Stimulated activated CD8-positive, alpha-beta memory T cell treated with anti-CD3 and anti-CD28 coated beads, Interleukin-4, amount 100 ng/mL, for 24 hours (primary cell): ENCODE data around the gene EHHADH.
"Not testable (repeated sequence)": the region's sequence is repeated elsewhere in the genome, so short reads cannot be mapped to it uniquely, and the experiment has no call there.

Experiments used
- DNase-seq: peaks from one replicate; pipeline ENCODE4 v3.0.0-alpha.2; 2020; ENCODE audit warnings: low read depth

EHHADH gene

DNA sequence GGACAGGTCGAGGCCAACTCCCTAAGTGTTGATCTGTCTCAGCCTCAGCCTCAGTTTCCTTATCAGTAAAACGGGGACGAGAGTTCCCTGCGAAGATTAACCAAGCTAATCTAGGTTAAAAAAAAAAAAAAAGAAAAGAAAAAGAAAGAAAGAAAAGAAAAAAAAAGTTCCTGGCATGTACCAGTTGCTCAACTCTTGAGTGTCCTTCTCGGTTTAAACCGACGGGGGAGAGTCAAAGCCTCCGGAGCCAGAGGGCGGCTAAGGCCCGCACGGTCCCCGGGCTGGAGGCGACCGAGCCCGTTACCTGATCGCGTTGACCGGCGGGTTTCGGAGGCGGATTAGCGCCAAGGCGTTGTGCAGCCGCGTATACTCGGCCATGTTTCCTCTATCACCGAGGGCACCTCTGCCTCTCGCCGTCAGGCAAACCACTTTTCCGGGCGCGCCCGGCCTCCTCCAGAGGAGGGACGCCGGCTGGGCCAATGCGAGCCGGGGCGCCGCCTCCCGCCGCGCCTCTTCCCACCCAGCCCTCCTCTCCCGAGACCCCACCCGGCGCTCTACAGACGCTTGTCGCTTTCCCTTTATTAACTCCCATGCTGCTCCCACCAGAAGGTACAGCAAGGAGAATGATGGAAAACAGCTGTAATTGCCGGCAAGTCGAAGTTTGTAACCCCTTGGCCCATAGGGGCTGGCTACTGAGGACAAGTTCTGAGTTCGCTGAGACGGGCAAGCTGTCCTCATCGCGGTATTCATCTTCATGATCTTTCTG is at the start of gene EHHADH:
Gene EHHADH, minus strand, starts transcription at position 405 of the 766 bp plus-strand sequence. Its CDS starts 27 bp downstream, at position 378.
- DNase-seq, result peak; percentile 54

DNA sequence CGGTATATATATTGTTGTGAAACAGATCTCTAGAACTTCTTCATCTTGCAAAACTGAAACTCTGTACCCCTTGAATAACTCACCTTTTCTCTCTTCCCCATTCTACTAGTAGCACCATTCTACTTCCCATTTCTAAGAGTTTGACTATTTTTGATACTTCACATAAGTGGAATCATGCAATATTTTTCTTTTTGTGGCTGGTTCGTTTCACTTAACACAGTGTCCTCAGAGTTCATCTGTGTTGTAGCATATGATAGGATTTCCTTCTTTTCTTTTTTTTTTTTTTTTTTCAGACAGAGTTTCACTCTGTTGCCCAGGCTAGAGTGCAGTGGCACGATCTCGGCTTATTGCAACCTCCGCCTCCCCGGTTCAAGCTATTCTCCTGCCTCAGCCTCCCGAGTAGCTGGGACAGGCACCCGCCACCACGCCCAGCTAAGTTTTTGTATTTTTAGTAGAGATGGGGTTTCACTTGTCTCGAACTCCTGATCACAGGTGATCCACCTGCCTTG is 46.1 kb upstream of the EHHADH start:
- not testable (repeated sequence) for DNase-seq

DNA sequence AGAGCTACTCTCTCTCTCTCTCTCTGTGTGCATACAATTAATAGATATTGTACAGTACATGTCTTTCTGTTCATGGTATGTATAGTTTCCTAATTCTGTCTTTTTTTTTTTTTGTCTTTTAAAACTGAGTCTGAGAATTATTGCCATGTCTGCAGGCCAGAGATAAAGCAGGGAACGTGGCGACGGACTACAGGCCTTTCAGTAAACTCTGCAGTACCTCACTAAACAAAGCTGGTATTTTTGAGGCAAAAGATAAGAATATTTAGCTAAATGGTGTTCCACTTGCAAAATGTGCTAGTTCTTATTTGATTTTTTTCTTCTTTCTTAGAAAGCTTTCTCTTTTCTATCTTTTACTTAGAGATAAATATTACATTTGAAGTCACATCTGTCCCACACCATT is 44.0 kb upstream of the EHHADH start:
- DNase-seq, result no peak

DNA sequence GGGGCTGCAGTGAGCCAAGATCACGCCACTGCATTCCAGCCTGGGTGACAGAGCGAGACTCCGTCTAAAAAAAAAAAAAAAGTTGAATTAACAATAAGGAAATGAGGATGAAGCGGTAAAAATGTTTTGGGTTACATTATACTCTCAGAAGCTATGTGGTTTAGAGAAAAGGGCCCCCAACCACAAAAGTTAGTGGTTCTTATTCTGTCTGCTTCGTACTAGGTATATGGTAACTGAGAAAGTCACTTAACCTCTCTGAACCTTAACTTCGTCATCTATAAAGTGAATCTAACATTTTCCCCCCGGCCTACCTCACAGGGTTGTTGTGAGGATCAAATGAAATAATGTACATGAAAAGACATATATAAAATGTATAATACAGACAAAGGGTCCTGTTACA is 38.4 kb upstream of the EHHADH start:
- DNase-seq, result no peak

DNA sequence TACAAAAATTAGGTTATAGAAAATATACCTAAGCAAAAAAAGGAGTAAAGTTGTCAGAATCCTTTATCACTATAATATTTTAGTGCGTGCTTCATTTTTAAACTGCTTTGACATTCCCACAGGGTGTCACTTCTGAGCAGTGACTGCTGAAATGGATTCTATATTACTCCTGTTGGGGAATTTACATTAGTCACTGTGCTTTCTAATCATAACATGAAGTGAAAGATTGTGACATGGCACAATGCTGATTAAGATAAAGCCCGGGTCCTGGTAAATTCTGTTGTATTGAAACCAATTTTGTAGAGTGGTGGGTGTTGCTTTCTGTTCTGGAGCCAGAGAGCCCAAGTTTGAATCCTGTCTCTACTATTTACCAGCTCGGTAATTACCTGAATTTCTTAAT is 36.4 kb upstream of the EHHADH start:
- no peak for DNase-seq

DNA sequence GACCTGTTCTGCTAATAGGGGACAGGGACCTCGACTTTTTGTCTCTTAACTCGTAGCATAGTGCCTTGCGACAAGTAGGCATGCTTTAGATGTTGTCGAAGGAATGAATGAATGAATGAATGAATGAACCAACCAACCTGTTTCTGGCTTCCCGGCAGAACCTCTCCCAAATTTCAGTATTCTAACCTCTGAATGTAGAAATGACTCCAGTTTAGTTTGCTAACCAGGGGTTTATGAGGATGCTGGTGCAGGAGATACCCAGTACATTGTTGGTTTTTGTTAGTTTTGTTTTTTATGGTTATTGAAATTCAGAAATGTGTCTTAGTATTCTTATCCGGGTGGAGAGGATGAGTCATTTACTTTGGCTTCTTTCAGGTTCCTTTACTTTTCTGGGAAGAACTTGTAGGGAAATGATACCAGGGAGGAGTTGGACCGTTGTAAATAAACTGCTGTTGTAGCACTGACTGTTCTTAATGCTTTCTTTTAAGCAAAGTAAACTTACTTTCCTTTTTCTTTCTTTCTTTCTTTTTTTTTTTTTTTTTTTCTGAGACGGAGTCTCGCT is 29.6 kb upstream of the EHHADH start:
- DNase-seq, result no peak

DNA sequence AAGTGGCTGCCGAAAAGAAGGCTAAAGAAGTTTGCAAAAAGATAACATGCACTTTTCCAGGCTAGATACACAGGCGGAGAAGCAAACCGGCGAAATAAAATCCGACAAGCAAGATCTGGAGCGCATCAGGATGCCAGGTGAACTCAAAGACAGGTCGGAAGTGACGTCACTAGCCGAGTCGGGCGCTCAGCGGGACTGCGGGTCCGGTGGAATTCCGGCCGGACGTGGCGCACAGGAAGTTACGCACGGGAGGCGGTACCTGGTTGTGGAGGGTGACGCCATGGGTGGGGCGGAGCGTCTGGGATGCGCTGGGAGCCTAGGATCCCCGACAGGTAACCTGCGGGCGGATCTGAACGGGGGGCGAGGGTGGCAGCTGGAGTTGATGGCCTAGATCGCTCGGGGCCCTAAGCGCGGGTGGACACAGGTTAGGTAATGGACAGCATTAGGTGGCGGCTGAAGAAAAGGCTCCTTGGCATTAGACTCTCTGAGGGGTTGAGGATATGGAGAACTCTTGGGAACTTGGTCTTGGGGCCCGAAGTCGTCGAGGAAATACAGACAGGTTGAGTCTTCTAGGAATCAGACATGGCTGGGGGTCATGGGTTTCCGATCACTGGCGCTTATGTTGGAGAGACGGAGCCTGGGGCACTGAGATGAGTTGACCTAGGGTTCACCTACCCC is 29.0 kb upstream of the EHHADH start:
- DNase-seq, result peak; percentile 90

DNA sequence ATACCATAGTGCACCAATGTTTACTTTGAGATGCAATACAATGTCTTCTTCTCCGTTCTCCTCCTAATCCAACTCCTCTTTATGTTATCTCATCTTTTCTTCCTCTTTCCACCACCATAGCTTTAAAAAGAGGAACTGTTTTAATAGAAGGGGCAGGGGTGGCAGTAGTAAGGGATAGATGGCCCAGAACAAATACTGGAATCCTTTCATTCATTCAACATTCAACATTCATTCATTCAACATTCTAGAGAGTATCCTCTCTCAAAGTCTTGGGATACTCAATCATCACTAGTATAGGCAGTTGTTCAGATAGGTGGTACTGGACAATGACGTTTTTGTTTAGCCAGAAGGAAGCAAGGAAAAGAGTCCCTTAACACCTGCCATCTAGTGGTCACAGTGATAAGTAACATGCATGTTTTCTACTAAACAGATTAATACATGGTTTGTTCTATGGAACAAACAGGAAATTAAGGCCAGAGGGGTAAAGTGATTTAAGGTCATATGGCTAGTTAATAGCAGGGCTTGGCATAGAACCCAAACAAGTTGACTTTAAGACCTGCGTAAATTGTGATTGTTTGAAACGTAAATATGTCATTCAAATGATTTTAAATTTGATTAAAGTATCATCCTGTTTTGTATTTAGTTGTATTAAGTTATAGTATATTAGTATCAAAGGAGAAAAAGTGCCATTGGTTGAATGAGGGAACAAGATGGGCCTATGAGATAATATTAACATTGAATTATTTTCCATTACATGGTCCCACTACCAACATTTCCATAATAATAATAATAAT is 26.9 kb upstream of the EHHADH start:
- DNase-seq, result no peak

DNA sequence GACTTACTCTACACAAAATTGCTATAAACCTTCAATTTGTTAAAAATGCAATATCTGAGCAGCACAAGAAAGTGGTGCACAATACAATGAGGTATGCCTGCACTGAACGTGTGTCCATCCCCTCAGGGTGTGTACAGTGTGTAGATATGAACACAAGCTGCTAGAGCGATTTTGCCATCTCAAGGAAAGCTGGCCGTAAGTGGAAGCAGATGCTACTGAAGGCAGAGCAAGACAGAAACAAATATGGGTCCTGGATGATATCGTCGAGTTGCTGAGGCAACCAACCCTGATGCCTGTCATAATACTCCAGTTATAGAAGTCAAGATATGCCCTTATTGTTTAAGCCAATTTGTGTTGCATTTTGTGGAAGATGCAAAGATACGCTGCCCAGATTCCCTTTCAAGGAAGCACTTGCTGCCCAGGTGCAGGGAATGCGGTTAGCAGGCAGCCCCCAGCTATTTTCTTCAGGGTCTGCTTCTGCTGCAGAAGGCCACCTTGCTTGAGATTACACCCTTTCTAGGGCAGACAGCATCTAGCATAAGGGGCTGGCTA is 25.8 kb upstream of the EHHADH start:
- no peak for DNase-seq

DNA sequence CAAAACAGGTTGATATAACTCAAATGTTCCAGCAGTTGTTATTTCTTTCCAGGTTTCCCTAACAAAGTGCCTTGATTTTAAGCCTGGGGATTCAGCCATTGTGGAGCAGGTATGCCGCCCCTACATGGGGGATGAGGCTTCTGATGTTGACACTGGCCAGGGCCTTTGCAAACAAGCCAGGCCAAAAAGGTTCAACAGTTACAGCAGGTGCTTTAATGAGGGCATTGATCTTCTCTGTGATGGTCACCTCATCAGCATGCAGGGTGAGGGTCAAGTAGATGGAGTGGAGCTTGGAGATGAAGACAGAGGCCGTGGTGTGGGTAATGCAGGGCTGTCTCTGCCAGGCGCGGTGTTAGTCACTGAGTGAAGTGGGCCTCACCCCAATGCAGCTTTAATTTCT is 22.6 kb upstream of the EHHADH start:
- DNase-seq, result no peak

DNA sequence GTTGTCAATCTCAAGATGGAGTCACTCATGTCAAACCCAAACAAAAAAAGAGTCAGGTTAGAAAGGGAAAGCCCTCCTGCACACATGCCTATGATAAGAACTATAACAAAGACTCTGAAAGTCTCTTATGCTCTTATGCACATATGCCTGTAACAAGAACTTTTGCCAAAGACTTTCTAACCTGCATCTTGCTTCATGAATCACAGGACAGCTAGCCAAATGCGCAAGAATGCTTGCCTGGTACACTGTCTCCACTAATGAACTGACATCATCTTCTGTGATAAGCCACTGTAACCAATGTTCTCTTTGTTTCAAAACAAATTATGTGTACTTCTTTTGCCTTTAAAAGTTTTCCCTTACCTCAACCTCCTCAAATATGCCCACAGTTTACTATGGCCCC is 18.2 kb upstream of the EHHADH start:
- DNase-seq, result no peak

DNA sequence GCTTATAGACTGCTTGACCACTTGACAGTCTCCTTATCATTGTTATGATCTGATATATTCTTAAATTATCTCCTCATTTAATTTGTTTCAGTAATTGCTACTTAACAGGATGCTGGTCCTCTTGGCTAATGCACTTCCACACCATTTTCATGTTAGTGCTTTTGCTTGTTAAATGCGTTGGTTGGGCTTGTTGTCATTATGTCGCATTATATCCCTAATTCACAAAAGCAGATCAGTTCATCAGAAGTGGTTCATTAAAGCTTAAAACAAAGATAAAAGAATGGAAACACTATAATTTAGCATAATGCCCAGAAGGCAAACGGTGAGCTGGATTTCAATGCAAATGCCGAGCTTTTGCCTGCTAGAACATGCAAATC is 17.1 kb upstream of the EHHADH start:
- DNase-seq, result no peak

DNA sequence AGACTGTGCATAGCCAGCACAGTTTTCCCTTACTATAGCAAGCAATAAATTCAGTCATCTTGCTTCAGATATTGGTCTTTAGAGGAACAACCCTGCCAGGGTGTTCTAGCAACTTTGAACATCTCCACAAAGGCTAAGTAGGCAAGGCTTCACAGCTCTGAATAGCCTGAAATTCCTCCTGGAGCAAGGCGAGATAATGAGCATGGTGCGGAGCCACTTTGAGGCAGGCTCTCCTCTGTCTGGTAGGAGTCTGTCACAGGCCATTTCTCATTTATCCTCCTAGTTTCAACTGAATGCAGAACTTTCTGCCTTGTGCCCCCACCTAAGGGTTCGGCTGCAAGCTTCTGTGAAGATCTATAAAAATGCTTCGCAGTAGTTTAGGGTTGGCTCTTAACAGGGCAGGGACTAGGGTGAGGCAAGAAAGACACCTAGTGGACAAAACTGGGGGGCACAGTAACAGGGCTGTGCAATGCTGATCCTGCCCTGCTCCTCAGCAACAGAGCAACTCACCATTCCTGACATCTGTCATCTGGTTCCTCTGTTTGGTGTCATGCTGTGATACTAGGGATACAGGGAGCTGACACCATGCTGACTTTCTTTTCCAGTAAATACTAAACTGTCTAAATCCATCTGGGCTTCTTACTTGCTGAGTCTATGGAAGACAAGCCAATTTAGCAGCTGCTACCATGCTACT is 16.6 kb upstream of the EHHADH start:
- no peak for DNase-seq

DNA sequence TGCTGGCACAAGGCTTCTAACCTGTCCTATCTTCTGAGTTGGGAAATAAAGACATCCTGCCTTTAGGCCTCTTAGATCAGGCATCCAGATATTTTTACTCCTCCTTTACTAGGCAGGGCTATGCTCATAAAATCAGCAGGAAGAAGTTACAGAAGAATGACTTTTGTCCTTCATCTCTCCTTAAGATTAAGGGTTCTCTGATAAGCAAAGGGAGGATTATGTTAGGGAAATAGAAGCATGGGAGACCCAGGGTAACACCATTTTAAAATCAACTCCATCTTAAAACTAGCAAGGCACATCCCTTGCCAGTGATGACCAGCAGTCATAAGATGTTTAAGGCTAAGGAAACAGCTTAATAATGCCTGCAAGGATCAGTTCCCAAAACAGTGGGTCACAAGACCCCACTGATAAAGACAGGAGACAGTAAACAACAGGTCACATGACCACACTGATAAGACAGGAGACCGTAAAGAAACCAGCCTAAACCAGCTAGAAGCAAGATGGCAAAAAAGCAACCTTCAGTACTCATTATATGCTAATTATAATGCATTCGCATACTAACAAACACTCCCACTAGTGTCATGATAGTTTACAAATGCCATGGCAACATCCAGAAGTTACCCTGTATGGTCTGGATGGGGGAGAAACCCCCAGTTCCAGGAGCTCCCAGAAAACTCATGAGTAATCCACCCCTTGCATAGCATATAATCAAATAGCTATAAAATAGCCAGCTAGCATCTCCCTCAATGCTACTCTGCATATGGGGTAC is 14.5 kb upstream of the EHHADH start:
- no peak for DNase-seq

DNA sequence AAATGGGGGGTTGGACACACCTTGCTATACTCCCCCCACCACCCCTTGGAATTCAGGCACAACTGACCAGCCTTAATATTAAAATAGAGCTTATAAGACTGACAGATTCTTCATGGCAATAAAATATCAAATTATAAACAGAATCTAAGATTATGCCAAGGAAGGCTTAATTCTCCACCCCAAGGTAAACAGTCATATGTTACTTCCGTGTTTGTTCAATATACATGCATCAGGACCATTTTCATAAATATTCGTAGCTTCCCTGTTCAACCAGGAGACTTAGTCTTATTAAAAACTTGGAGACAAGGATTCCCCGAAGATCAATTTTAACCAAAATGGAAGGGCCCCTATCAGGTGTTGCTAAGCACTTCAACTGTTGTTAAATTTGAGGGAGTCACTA is 13.3 kb upstream of the EHHADH start:
- no peak for DNase-seq

DNA sequence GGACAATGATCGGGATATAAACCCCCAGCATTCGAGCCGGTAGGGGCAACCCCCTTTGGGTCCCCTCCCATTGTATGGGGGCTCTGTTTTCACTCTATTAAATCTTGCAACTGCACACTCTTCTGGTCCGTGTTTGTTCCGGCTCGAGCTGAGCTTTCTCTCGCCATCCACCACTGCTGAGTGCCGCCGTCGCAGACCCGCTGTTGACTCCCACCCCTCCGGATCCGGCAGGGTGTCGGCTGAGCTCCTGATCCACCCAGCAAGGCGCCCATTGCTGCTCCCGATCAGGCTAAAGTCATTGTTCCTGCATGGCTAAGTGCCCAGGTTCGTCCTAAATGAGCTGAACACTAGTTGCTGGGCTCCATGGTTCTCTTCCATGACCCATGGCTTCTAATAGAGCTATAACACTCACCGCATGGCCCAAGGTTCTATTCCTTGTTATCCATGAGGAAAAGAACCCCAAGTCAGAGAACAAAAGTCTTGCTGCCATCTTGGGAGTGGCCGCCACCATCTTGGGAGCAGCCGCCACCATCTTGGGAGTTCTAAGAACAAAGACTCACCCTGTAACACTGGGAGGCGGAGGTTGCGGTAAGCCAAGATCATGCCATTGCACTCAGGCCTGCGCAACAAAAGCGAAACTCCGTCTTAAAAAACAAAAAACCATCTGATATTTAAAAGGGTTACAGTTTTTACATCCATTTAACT is 11.2 kb upstream of the EHHADH start:
- no peak for DNase-seq

DNA sequence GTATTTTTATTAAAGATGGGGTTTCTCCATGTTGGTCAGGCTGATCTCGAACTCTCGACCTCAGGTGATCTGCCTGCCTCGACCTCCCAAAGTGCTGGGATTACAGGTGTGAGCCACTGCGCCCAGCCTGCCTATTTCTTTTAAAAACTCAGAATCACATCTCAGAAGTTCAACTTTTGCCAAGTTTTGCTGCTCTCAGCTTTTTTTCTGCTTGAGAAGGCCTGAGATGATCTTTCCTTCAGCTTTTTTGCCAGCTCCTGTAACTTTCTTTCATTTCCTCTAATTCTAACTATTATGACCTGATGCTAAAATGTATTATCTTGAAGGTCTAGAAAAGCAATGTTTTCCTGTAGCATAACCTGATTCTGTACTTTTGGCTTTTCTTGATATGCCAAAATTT is 9.6 kb upstream of the EHHADH start:
- no peak for DNase-seq

DNA sequence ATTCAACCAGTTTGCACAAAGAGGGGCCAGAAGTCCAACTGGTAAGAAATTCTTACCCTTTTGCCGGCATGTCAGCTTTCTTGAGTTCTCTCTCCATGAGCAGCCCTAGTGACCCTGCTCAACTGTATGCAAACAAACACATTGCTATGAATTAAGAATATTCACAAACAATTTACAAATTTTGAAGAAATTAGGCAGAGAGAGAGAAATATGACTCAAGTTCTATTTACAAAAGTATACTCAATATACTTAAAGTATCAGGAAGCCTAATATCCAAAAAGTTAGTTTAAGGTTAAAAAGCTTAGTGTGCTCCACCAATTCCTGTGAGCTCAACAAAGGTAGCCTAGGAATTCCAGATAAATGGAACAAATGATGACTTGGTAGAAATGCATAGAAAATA is 3.5 kb upstream of the EHHADH start:
- no peak for DNase-seq

DNA sequence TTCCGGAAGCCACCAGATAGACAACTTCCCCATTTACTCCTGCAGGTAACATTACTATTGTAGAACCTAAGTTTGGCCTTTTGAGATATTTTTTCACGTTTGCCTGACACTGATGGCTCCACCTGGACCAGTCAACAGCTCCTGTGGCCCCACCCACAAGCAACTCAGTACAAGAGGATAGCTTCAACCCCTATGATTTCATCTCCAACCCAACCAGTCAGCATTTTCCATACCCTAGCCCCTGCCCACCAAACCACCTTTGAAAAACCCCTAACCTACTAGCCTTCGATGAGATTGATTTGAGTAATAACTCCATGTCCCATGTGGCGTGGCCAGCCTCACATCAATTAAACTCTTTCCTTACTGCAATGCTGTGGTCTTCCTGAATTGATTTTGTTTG is 950 bp upstream of the EHHADH start:
- no peak for DNase-seq

DNA sequence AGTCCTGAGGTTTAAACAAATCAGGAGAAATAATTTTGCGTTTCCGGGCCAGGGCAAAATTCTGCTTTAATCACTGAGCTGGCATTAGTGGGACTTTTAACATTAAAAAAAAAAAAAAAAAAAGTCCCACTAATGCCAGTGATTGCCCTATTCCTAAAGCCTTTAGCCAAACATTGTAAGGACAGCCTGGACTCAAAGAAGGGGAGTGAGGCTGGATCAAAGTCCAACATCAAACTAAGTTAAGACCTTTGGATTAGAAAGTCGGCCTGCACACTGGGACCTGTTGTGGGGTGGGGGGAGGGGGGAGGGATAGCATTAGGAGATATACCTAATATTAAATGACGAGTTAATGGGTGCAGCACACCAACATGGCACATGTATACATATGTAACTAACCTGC is 716 bp downstream of the EHHADH start:
- not testable (repeated sequence) for DNase-seq
